GM23338 (cell line): ENCODE results near the gene CSTA. TPM values are rescaled to one million over a fixed set of nuclear protein-coding genes. Genes with fewer than 3 reads are reported as not detected.

Source experiments
- ATAC-seq: fragments of 200-7000 bp; cut with Tn5 transposase; 3 replicates; pipeline ENCODE4 v1.9.1; 2020
- DNase-seq: peaks from one replicate; pipeline ENCODE4 v3.0.0-alpha.2; 2015; ENCODE audit warnings: low spot score
- H2AFZ ChIP-seq: fragments of 200-600 bp; sonication (generic); 2 replicates; pipeline ENCODE4 v1.8.0; 2016; ENCODE audit warnings: antibody characterized with exemption, mild to moderate bottlenecking, moderate library complexity
- H3F3A ChIP-seq: fragments of 200-600 bp; sonication (generic); replicated peaks from 2 replicates; pipeline ENCODE4 v1.8.0; 2017; ENCODE audit warnings: antibody characterized with exemption, mixed run types, low read depth
- H3K27ac ChIP-seq: fragments of 200-600 bp; sonication (generic); 2 replicates; pipeline ENCODE4 v1.6.1; 2016; ENCODE audit warnings: low read depth
- H3K27me3 ChIP-seq: fragments of 200-600 bp; sonication (generic); 2 replicates; pipeline ENCODE4 v1.8.0; 2016; ENCODE audit warnings: mild to moderate bottlenecking, mixed run types, moderate library complexity; ENCODE audit not compliant: insufficient read depth
- H3K36me3 ChIP-seq: fragments of 200-600 bp; sonication (generic); 2 replicates; pipeline ENCODE4 v1.8.0; 2016; ENCODE audit warnings: mild to moderate bottlenecking; ENCODE audit not compliant: insufficient read depth
- H3K4me1 ChIP-seq: fragments of 200-600 bp; sonication (generic); 2 replicates; pipeline ENCODE4 v1.8.0; 2016; ENCODE audit warnings: mild to moderate bottlenecking, moderate library complexity; ENCODE audit not compliant: insufficient read depth
- H3K4me2 ChIP-seq: fragments of 200-600 bp; sonication (generic); 2 replicates; pipeline ENCODE4 v1.7.1; 2017; ENCODE audit warnings: mixed run types
- H3K4me3 ChIP-seq: fragments of 200-600 bp; sonication (generic); 2 replicates; pipeline ENCODE4 v1.6.1; 2016; ENCODE audit warnings: mixed run types
- H3K79me2 ChIP-seq: fragments of 200-600 bp; sonication (generic); replicated peaks from 2 replicates; pipeline ENCODE4 v1.8.0; 2017; ENCODE audit warnings: mild to moderate bottlenecking; ENCODE audit not compliant: insufficient read depth
- H3K9me2 ChIP-seq: fragments of 200-600 bp; sonication (generic); 2 replicates; pipeline ENCODE4 v1.8.0; 2017; ENCODE audit not compliant: insufficient read depth
- H4K20me1 ChIP-seq: fragments of 200-600 bp; sonication (generic); replicated peaks from 2 replicates; pipeline ENCODE4 v1.8.0; 2017; ENCODE audit warnings: mild to moderate bottlenecking; ENCODE audit not compliant: insufficient read depth
- H3K27ac Mint-ChIP-seq: 2 replicates; pipeline ENCODE4 v1.8.0; 2020; ENCODE audit warnings: inconsistent platforms, mild to moderate bottlenecking, moderate library complexity, mixed read lengths
- H3K27me3 Mint-ChIP-seq: 3 replicates; pipeline ENCODE4 v1.8.0; 2022; ENCODE audit warnings: low read depth, mild to moderate bottlenecking, moderate library complexity, mixed read lengths, inconsistent platforms; ENCODE audit not compliant: insufficient read depth, poor library complexity
- H3K36me3 Mint-ChIP-seq: 3 replicates; pipeline ENCODE4 v1.8.0; 2021; ENCODE audit warnings: low read depth, mild to moderate bottlenecking, inconsistent platforms, moderate library complexity, mixed read lengths
- H3K4me1 Mint-ChIP-seq: 3 replicates; pipeline ENCODE4 v1.8.0; 2020; ENCODE audit warnings: mild to moderate bottlenecking, inconsistent platforms, mixed read lengths
- H3K4me3 Mint-ChIP-seq: 3 replicates; pipeline ENCODE4 v1.8.0; 2021; ENCODE audit warnings: moderate library complexity, mild to moderate bottlenecking, inconsistent platforms, mixed read lengths
- H3K9me3 Mint-ChIP-seq: 3 replicates; pipeline ENCODE4 v1.8.0; 2020; ENCODE audit warnings: moderate library complexity, mild to moderate bottlenecking, inconsistent platforms, mixed read lengths
- CREB1 ChIP-seq: fragments of 250-450 bp; sonication (Bioruptor Pico); IDR thresholded peaks from 2 replicates; pipeline ENCODE4 v1.5.0; 2020; ENCODE audit warnings: low read depth, mild to moderate bottlenecking, moderate library complexity
- ETS1 ChIP-seq: IDR thresholded peaks from 2 replicates; pipeline ENCODE4 v1.6.1; 2016; ENCODE audit warnings: antibody characterized with exemption
- JUNB ChIP-seq: IDR thresholded peaks from one replicate; pipeline ENCODE4 v1.6.1; 2016; ENCODE audit warnings: antibody characterized with exemption; ENCODE audit not compliant: unreplicated experiment
- NANOG ChIP-seq: IDR thresholded peaks from 2 replicates; pipeline ENCODE4 v1.6.1; 2016; ENCODE audit warnings: antibody characterized with exemption, borderline replicate concordance
- POLR2AphosphoS5 ChIP-seq: IDR thresholded peaks from 2 replicates; pipeline ENCODE4 v1.6.1; 2016; ENCODE audit warnings: antibody characterized with exemption, low read depth
- REST ChIP-seq: IDR thresholded peaks from one replicate; pipeline ENCODE4 v1.6.1; 2018; ENCODE audit warnings: antibody characterized with exemption; ENCODE audit not compliant: unreplicated experiment
- STAT1 ChIP-seq: IDR thresholded peaks from one replicate; pipeline ENCODE4 v1.6.1; 2016; ENCODE audit warnings: antibody characterized with exemption; ENCODE audit not compliant: unreplicated experiment
- ZNF114 ChIP-seq: fragments of 250-450 bp; sonication (Bioruptor Pico); IDR thresholded peaks from 2 replicates; pipeline ENCODE4 v1.5.0; 2020; ENCODE audit warnings: mild to moderate bottlenecking, moderate library complexity
- polyA plus RNA-seq: library from polyadenylated mRNA; unstranded; fragments of >200 nt; fragmentation: Nextera tagmentation; extraction: Ambion mirVana; gene quantifications from 2 replicates; pipeline ENCODE4 v1.2.1, GENCODE V29; 2016
- total RNA-seq: library from RNA; depleted of rRNA; stranded (reverse); fragments of >200 nt; shearing (Covaris generic); gene quantifications from 2 replicates; pipeline ENCODE4 v1.2.3, GENCODE V29; 2014

CSTA gene
- total and polyA plus RNA-seq, 2 experiments from 2014 or later = 1.4 TPM; not detected in 1

DNA sequence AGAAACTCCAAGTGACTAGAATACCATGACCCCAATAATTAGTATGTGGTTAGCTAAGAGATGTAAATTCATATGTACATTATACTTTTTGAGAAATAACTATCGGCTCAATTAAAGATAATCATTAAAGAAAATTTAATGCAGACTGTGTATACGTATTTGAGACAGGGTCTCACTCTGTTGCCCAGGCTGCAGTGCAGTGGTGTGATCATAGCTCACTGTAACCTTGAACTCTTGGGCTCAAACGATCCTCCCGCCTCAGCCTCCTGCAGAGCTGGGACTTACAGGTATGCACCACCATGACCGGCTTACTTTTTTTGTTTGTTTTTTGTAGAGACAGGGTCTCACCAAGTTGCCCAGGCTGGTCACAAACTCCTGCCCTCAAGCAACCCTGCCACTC is 8.7 kb upstream of the CSTA start:
- H3K4me3 ChIP-seq = no peak overlapping the region
- H3K79me2 ChIP-seq = no peaks in the 10 kb centered on the region
- Mint-ChIP-seq H3K27ac (no peak overlapping the region), H3K9me3 (peaks cover 14% of the 10 kb centered on the region; the same call in 2 of the 3 replicates), H3K4me1 (peaks cover 16% of the 10 kb centered on the region), H3K4me3 (no peak overlapping the region), H3K27me3 (peaks cover 4% of the 10 kb centered on the region), H3K36me3 (no peaks in the 10 kb centered on the region)
- peaks cover 9% of the 10 kb centered on the region; the same call in 1 of the 2 replicates for H3K4me1 ChIP-seq
- ATAC-seq (no peak), DNase-seq (no peak)
- H3K9me2 ChIP-seq = peaks cover 3% of the 10 kb centered on the region; the same call in 1 of the 2 replicates
- TF ChIP-seq ETS1 (no peak), POLR2AphosphoS5 (no peak), ZNF114 (CRISPR knock-in tag) (no peak)
- H3K36me3 ChIP-seq = no peaks in the 10 kb centered on the region
- no peaks in the 10 kb centered on the region for H4K20me1 ChIP-seq
- H3K27me3 ChIP-seq = no peaks in the 10 kb centered on the region
- H2AFZ ChIP-seq = no peak overlapping the region
- H3K27ac ChIP-seq = no peak overlapping the region
- H3F3A ChIP-seq = no peaks in the 10 kb centered on the region
- H3K4me2 ChIP-seq = peak overlapping the region; percentile 61; the same call in 1 of the 2 replicates

GRCh38 chr3:122318620-122319019 is 6.4 kb upstream of the CSTA start:
- Histone ChIP-seq H3F3A (no peaks in the 10 kb centered on the region), H3K36me3 (no peaks in the 10 kb centered on the region), H3K4me1 (peaks cover under 1% of the 10 kb centered on the region; the same call in 1 of the 2 replicates), H3K9me2 (no peaks in the 10 kb centered on the region; the same call in 1 of the 2 replicates), H4K20me1 (no peaks in the 10 kb centered on the region), H3K27ac (no peak overlapping the region), H3K4me3 (no peak overlapping the region), H3K4me2 (no peak overlapping the region), H3K79me2 (no peaks in the 10 kb centered on the region), H2AFZ (no peak overlapping the region), H3K27me3 (no peaks in the 10 kb centered on the region)
- TF ChIP-seq JUNB (no peak), NANOG (no peak), STAT1 (no peak), CREB1 (no peak), REST (no peak)
- Mint-ChIP-seq H3K27me3 (peaks cover 4% of the 10 kb centered on the region), H3K27ac (no peak overlapping the region), H3K4me3 (no peak overlapping the region), H3K4me1 (peaks cover 12% of the 10 kb centered on the region), H3K9me3 (peaks cover 14% of the 10 kb centered on the region; the same call in 2 of the 3 replicates), H3K36me3 (no peaks in the 10 kb centered on the region)
- DNase-seq (peak; percentile 12), ATAC-seq (no peak)
